Esophagus squamous epithelium (tissue), 4 donors: ENCODE data around the gene GTPBP6.
"Not testable (repeated sequence)": the region's sequence is repeated elsewhere in the genome, so short reads cannot be mapped to it uniquely, and the experiment has no call there.

Source experiments
- POLR2A ChIP-seq, 4 donors: fragments of 450-650 bp; IDR thresholded peaks; one replicate each; pipeline ENCODE4 v1.6.1; 2017; ENCODE audit warnings: antibody characterized with exemption in 4 of 4, mild to moderate bottlenecking in 4 of 4, moderate library complexity in 3 of 4
- TF ChIP-seq, protein P1 (sequence below), 6 experiments: fragments of 450-650 bp in 4 of 6; fragments of 200-600 bp in 2 of 6; sonication (generic) in 2 of 6; IDR thresholded peaks; one replicate each; pipeline ENCODE4 v1.5.1; 2016 to 2019; ENCODE audit warnings: antibody characterized with exemption in 6 of 6, mild to moderate bottlenecking in 4 of 6, moderate library complexity in 4 of 6

DNA sequence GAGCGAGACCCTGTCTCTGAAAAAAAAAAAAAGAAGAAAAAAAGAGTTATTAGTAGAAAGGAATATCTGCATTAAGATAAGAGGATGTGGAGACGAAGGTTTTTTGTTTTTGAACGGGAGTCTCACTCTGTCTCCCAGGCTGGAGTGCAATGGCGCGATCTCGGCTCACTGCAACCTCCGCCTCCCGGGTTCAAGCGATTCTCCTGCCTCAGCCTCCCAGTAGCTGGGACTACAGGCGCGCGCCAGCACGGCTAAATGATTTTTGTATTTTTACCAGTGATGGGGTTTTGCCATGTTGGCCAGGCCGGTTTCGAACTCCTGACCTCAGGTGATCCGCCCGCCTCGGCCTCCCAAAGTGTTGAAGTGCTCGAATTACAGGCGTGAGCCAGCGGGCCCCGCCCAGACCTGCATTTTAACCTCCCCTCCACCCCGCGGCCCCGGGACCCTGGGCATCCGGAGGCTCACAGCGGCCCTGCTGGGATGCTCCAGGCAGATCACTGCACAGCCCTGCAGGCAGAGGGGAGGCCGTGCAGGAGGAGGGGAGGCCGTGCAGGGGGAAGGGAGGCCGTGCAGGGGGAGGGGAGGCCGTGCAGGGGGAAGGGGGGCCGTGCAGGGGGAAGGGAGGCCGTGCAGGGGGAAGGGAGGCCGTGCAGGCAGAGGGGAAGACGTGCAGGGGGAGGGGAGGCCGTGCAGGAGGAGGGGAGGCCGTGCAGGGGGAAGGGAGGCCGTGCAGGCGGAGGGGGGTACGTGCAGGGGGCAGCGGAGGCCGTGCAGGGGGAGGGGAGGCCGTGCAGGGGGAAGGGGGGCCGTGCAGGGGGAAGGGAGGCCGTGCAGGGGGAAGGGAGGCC lies 38.6 kb downstream of the GTPBP6 start:
- not testable (repeated sequence) for TF ChIP-seq POLR2A (IDR thresholded peaks at IDR 0.05)
- TF ChIP-seq, protein P1, sequence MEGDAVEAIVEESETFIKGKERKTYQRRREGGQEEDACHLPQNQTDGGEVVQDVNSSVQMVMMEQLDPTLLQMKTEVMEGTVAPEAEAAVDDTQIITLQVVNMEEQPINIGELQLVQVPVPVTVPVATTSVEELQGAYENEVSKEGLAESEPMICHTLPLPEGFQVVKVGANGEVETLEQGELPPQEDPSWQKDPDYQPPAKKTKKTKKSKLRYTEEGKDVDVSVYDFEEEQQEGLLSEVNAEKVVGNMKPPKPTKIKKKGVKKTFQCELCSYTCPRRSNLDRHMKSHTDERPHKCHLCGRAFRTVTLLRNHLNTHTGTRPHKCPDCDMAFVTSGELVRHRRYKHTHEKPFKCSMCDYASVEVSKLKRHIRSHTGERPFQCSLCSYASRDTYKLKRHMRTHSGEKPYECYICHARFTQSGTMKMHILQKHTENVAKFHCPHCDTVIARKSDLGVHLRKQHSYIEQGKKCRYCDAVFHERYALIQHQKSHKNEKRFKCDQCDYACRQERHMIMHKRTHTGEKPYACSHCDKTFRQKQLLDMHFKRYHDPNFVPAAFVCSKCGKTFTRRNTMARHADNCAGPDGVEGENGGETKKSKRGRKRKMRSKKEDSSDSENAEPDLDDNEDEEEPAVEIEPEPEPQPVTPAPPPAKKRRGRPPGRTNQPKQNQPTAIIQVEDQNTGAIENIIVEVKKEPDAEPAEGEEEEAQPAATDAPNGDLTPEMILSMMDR (IDR thresholded peaks at IDR 0.05) = not testable (repeated sequence)
